DOHH2 (cell line): ENCODE measurements around the gene MUC5B.

Source experiments
- H3F3A ChIP-seq: fragments of 200-600 bp; sonication (generic), shearing (Covaris generic); 2 replicates; pipeline ENCODE4 v1.6.0; 2016; ENCODE audit warnings: antibody characterized with exemption, mild to moderate bottlenecking; ENCODE audit not compliant: control insufficient read depth, insufficient read depth
- H3K27ac ChIP-seq: fragments of 200-600 bp; sonication (generic); 2 replicates; pipeline ENCODE4 v1.5.1; 2014; ENCODE audit warnings: low read depth, mild to moderate bottlenecking, low read length, moderate library complexity
- H3K27me3 ChIP-seq: fragments of 200-600 bp; sonication (generic); 2 replicates; pipeline ENCODE4 v1.6.1; 2014; ENCODE audit warnings: mild to moderate bottlenecking, low read length, mixed read lengths; ENCODE audit not compliant: control insufficient read depth
- H3K36me3 ChIP-seq: fragments of 200-600 bp; sonication (generic); 2 replicates; pipeline ENCODE4 v1.6.1; 2014; ENCODE audit warnings: mild to moderate bottlenecking, low read length, moderate library complexity, mixed read lengths; ENCODE audit not compliant: control insufficient read depth
- H3K4me1 ChIP-seq: fragments of 200-600 bp; sonication (generic); 2 replicates; pipeline ENCODE4 v1.6.1; 2014; ENCODE audit warnings: mild to moderate bottlenecking, low read length, mixed read lengths; ENCODE audit not compliant: control insufficient read depth
- H3K4me2 ChIP-seq: fragments of 200-600 bp; sonication (generic); 2 replicates; pipeline ENCODE4 v1.6.0; 2014; ENCODE audit warnings: mild to moderate bottlenecking, low read length, moderate library complexity
- H3K4me3 ChIP-seq: fragments of 200-600 bp; sonication (generic); 2 replicates; pipeline ENCODE4 v1.5.1; 2014; ENCODE audit warnings: mild to moderate bottlenecking, low read length, mixed read lengths
- H3K79me2 ChIP-seq: fragments of 200-600 bp; sonication (generic); 2 replicates; pipeline ENCODE4 v1.6.1; 2014; ENCODE audit warnings: mild to moderate bottlenecking, low read length, mixed read lengths; ENCODE audit not compliant: control insufficient read depth
- H3K9me2 ChIP-seq: fragments of 200-600 bp; sonication (generic); replicated peaks from 2 replicates; pipeline ENCODE4 v1.6.1; 2014; ENCODE audit warnings: mild to moderate bottlenecking, low read length, mixed read lengths; ENCODE audit not compliant: control insufficient read depth
- H3K9me3 ChIP-seq: fragments of 200-600 bp; sonication (generic); 2 replicates; pipeline ENCODE4 v1.6.1; 2014; ENCODE audit warnings: antibody characterized with exemption, low read length, mixed read lengths; ENCODE audit not compliant: control insufficient read depth, insufficient read depth
- H4K20me1 ChIP-seq: fragments of 200-600 bp; sonication (generic); 2 replicates; pipeline ENCODE4 v1.6.0; 2014; ENCODE audit warnings: low read depth, mild to moderate bottlenecking, antibody characterized with exemption, low read length, moderate library complexity; ENCODE audit not compliant: control insufficient read depth, insufficient read depth
- EZH2phosphoT487 ChIP-seq: fragments of 200-600 bp; sonication (generic); IDR thresholded peaks from 2 replicates; pipeline ENCODE4 v1.6.1; 2017; ENCODE audit warnings: borderline replicate concordance, mild to moderate bottlenecking, antibody characterized with exemption, low read length, moderate library complexity, mixed read lengths
- TF ChIP-seq, protein P1 (sequence below): fragments of 200-600 bp; sonication (generic); IDR thresholded peaks from one replicate; pipeline ENCODE4 v1.5.1; 2014; ENCODE audit warnings: antibody characterized with exemption, mild to moderate bottlenecking, low read depth, low read length; ENCODE audit not compliant: poor library complexity, severe bottlenecking

The MUC5B gene

DNA sequence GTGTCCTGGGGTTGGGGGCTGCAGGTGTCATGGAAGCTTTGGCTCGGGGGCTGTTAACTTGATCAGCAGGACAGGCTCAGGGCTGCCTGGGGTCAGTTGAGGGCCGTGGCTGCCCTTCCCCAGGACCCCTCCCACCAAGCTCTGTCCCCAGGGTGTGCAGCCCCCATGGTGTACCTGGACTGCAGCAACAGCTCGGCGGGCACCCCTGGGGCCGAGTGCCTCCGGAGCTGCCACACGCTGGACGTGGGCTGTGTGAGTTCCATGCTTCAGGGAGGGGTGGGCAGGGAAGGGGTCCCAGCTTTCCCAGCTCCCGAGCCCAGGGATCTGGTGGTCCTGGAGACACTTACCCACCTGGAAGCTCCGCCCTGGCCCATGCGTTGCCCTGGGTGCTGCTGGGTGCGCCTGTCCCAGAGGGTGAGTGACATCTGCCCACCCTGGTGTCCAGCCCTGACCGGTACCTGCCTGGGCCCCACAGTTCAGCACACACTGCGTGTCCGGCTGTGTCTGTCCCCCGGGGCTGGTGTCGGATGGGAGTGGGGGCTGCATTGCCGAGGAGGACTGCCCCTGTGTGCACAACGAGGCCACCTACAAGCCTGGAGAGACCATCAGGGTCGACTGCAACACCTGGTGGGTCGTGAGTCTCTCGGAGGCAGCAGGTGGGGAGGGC is 11.3 kb downstream of the MUC5B start:
- Histone ChIP-seq H3K9me3 (no peaks in the 10 kb centered on the region), H3K36me3 (no peaks in the 10 kb centered on the region), H3F3A (no peaks in the 10 kb centered on the region), H3K27ac (no peak overlapping the region), H3K79me2 (no peaks in the 10 kb centered on the region), H4K20me1 (no peaks in the 10 kb centered on the region), H3K27me3 (no peaks in the 10 kb centered on the region), H3K4me2 (no peak overlapping the region), H3K4me3 (no peak overlapping the region), H3K9me2 (no peaks in the 10 kb centered on the region), H3K4me1 (no peaks in the 10 kb centered on the region)
- TF ChIP-seq, protein P1, sequence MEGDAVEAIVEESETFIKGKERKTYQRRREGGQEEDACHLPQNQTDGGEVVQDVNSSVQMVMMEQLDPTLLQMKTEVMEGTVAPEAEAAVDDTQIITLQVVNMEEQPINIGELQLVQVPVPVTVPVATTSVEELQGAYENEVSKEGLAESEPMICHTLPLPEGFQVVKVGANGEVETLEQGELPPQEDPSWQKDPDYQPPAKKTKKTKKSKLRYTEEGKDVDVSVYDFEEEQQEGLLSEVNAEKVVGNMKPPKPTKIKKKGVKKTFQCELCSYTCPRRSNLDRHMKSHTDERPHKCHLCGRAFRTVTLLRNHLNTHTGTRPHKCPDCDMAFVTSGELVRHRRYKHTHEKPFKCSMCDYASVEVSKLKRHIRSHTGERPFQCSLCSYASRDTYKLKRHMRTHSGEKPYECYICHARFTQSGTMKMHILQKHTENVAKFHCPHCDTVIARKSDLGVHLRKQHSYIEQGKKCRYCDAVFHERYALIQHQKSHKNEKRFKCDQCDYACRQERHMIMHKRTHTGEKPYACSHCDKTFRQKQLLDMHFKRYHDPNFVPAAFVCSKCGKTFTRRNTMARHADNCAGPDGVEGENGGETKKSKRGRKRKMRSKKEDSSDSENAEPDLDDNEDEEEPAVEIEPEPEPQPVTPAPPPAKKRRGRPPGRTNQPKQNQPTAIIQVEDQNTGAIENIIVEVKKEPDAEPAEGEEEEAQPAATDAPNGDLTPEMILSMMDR: no peak
- no peak for TF ChIP-seq EZH2phosphoT487

DNA sequence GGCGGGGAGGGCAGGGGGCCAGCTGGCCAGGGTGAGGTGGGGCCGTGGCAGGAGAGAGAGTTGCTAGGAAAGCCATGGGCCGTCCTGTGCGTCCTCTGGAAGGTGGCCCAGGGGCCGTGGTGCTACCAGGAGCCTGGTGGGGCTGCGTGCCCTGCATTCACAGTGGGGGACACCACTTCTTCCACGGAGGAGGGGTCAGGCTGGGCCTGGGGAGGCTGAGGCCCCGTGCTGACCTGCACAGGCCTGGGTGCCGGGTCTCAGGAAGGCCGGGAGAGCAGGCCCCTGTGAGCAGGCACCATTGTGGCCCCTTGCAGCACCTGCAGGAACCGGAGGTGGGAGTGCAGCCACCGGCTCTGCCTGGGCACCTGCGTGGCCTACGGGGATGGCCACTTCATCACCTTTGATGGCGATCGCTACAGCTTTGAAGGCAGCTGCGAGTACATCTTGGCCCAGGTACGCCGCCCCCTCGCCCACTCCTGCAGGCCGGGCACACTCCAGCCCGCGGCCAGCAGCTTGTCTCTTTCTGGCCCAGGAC is 12.0 kb downstream of the MUC5B start:
- Histone ChIP-seq H3K9me3 (no peaks in the 10 kb centered on the region), H3K36me3 (no peaks in the 10 kb centered on the region), H3K27me3 (no peaks in the 10 kb centered on the region), H3F3A (no peaks in the 10 kb centered on the region), H3K4me3 (no peak overlapping the region), H3K4me1 (no peaks in the 10 kb centered on the region), H3K27ac (no peak overlapping the region), H3K79me2 (no peaks in the 10 kb centered on the region), H3K9me2 (no peaks in the 10 kb centered on the region), H3K4me2 (no peak overlapping the region), H4K20me1 (no peaks in the 10 kb centered on the region)
- TF ChIP-seq, protein P1: no peak
- TF ChIP-seq EZH2phosphoT487: no peak

DNA sequence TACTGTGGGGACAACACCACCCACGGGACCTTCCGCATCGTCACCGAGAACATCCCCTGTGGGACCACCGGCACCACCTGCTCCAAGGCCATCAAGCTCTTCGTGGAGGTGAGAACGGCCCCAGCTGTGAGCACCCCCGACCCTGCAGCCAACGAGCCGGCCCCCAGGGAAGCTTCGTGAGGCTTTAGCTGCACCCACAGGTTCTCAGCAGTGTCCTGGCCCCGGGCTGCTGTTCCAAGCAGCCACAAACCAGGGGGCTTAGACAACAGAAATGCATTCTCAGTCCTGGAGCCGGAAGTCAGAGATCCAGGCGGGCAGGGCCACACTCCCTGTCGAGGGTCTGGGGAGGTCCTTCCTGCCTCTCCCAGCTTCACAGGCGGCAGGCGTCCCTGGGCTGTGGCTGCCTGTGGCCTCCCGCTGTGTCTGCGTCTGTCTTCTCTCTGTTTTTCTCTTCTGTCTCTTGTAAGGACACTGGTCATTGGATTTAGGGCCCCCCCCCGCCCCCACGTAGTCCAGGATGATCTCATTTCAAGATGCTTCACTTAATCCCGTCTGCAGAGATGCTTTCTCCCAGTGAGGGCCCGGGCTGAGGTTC is 12.5 kb downstream of the MUC5B start:
- H3K9me3 ChIP-seq: no peaks in the 10 kb centered on the region; the same call in 1 of the 2 replicates
- no peak overlapping the region for H3K4me2 ChIP-seq
- H3K36me3 ChIP-seq: no peaks in the 10 kb centered on the region
- H3K4me3 ChIP-seq: no peak overlapping the region
- no peaks in the 10 kb centered on the region for H3F3A ChIP-seq
- no peaks in the 10 kb centered on the region for H3K27me3 ChIP-seq
- no peaks in the 10 kb centered on the region for H3K79me2 ChIP-seq
- H3K9me2 ChIP-seq: no peaks in the 10 kb centered on the region
- H3K27ac ChIP-seq: no peak overlapping the region
- H4K20me1 ChIP-seq: no peaks in the 10 kb centered on the region
- no peak for TF ChIP-seq EZH2phosphoT487
- TF ChIP-seq, protein P1: no peak
- no peaks in the 10 kb centered on the region for H3K4me1 ChIP-seq
